GM21360 (cell line): ENCODE results near the gene AGAP3.

Experiments
- ATAC-seq: cut with Tn5 transposase; IDR thresholded peaks from one replicate; pipeline ENCODE4 v1.9.1; 2021; ENCODE audit warnings: mild to moderate bottlenecking, moderate library complexity; ENCODE audit not compliant: unreplicated experiment

The AGAP3 gene

GRCh38 chr7:151057989-151058780, 28.1 kb upstream of the AGAP3 start:
- peak; percentile 83 for ATAC-seq

GRCh38 chr7:151058781-151059366, 27.4 kb upstream of the AGAP3 start:
- no peak for ATAC-seq

- peak; percentile 25 for ATAC-seq
Observed at GRCh38 chr7:151059367-151060112, 26.7 kb upstream of the AGAP3 start, which contains the start of gene SLC4A2. TSS of gene SLC4A2 (plus strand) at chr7:151059589. CDS start at chr7:151061988, 2,399 bp downstream.

- ATAC-seq: no peak
Observed at GRCh38 chr7:151060113-151060415, 26.2 kb upstream of the AGAP3 start.

- no peak for ATAC-seq
Observed at GRCh38 chr7:151060416-151061212, 25.7 kb upstream of the AGAP3 start.

GRCh38 chr7:151061213-151062110, 24.8 kb upstream of the AGAP3 start:
- no peak for ATAC-seq

GRCh38 chr7:151062111-151062398, 24.2 kb upstream of the AGAP3 start:
- ATAC-seq: no peak

GRCh38 chr7:151062399-151063211, 23.7 kb upstream of the AGAP3 start:
- no peak for ATAC-seq

GRCh38 chr7:151063212-151063561, 23.1 kb upstream of the AGAP3 start:
- ATAC-seq: no peak

- ATAC-seq: no peak
Observed at GRCh38 chr7:151064454-151064853, 21.8 kb upstream of the AGAP3 start.

- ATAC-seq: no peak
Observed at GRCh38 chr7:151064993-151065392, 21.3 kb upstream of the AGAP3 start.

GRCh38 chr7:151065516-151065915, 20.8 kb upstream of the AGAP3 start:
- no peak for ATAC-seq

- ATAC-seq: no peak
Observed at GRCh38 chr7:151066273-151066974, 19.9 kb upstream of the AGAP3 start.

- no peak for ATAC-seq
Observed at GRCh38 chr7:151068069-151068773, 18.1 kb upstream of the AGAP3 start.

GRCh38 chr7:151069841-151070573, 16.3 kb upstream of the AGAP3 start:
- no peak for ATAC-seq

- ATAC-seq: no peak
Observed at GRCh38 chr7:151070574-151070960, 15.7 kb upstream of the AGAP3 start.

- no peak for ATAC-seq
Observed at GRCh38 chr7:151071032-151071866, 15.0 kb upstream of the AGAP3 start.
